Measurements from ENCODE around the gene TMEM26.

- TF ChIP-seq CTCF (IDR thresholded peaks at IDR 0.05) (no peak), POLR2A (IDR thresholded peaks at IDR 0.05) (no peak)
Measured at GRCh38 chr10:61480208-61480607, 27.0 kb upstream of the TMEM26 start.

Measured in body of pancreas (tissue), 4 donors.